Sciatic nerve (tissue), 2 donors: ENCODE data around the gene MNT. TPM values are rescaled to one million over a fixed set of nuclear protein-coding genes. Genes with fewer than 3 reads are reported as not detected.

Experiments used
- ATAC-seq: fragments of 200-7000 bp; cut with Tn5 transposase; one replicate; pipeline ENCODE4 v1.9.1; 2020; ENCODE audit warnings: mild to moderate bottlenecking, moderate library complexity
- DNase-seq: peaks from one replicate; pipeline ENCODE4 v3.0.0-alpha.2; 2020; ENCODE audit warnings: low spot score
- intact Hi-C: fragments of 100-400 bp; cut with DNase I; formaldehyde crosslinking; loops from one replicate; pipeline ENCODE4 v1.14.2; 2022
- total RNA-seq: library from RNA; stranded (reverse); fragmentation: NEBNext Ultra II Directional; extraction: Animal tissue kit (Norgen Biotek cat#: 25700); gene quantifications from one replicate; pipeline ENCODE4 v1.2.1, GENCODE V29; 2021
- donor health status: DM: no; HTN: no; CAD: no.
- donor health status: DM: no; HTN: no; CAD: no.

MNT gene
- total RNA-seq, 1 donor from 2014 or later, result 37.7 TPM

DNA sequence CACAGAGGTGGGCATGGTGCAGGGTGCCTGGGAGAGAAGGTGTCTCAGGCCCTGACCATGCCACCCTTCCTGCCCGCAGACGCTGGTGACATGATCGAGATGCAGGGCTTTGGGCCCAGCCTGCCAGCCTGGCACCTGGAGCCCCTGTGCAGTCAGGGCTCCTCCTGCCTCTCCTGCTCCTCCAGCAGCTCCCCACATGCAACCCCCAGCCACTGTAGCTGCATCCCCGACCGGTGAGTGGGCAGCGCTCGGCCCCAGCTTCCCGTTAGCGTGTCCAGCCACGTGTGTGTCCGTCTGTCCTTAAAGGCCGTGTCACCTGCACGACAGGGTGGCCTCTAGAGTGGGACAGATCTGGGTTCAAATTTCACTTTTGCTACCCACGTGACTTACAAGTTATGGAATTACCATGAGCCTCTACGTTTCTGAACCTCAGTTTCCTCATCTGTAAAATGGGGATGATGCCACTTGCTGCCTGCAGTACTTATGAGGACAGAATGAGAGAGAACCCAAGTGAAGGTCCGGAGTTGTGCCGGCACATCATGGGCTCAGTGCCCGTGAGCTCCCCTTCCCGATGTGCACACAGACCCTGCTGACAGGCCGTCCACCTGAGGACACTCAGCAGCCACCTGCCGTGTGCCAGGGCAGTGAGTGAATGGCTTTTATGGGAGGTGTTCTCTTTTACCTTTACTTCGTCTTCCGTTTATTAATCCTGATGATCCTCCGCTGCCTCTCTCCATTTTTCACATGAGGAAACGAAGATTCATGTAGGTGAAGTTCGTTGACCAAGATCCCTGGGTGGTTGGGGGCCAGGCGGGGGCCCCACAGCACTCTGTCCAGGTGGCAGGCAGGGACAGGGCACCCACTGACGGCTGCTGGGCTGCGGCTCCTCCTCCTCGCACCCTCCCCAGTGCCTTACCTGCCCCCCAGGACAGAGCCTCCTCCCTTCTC, 29.4 kb downstream of the MNT start:
- no peak for ATAC-seq
- intact Hi-C loops, result loop anchor here (5.0 kb wide), 1 partner anchor 216 kb away; no protein-coding TSS in a partner anchor
- no peak for DNase-seq

- intact Hi-C loops, result loop anchor here (5.0 kb wide), 1 partner anchor 217 kb away; no protein-coding TSS in a partner anchor
- no peak for DNase-seq
Observed at GRCh38 chr17:2370211-2370589, 30.7 kb downstream of the MNT start.

DNA sequence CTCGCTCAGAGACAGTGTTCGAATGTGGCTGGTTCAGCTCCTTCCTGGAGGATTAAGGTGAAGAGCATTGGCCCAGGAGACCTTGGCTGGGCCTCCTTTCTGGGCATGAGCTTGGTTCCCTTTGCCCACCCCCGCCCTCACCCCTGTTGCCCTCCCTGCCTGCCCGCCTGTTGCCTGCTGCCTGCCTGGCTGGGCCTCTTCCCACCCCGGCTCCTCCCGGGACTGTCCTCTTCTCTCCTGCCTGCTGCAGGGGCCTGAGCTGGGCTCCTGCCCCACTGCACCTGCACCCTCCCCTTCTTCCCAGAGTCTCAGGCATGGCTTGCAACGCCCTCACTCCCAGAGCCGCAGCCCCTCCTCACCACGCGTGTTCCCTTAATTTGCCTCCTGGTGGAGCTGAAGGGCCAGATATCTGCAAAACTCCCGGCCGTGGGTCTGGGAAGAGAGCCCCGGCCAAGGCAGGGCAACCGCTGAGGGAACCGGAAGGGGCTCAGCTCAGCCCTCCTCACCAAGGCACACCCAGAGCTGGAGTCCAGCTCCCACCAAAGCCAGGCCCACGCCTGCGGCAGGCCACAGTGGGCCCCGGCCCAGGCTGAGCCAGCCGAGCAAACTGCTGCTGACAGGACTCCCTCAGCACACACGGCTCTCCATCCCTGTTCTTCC, 31.2 kb downstream of the MNT start:
- intact Hi-C loops, result loop anchor here (5.0 kb wide), 1 partner anchor 218 kb away; no protein-coding TSS in a partner anchor
- ATAC-seq, result peak; percentile 19
- DNase-seq, result no peak

More at GRCh38 chr17:2370211-2370589, 30.7 kb downstream of the MNT start:
- ATAC-seq, result no peak

- ATAC-seq (no peak), DNase-seq (no peak)
- intact Hi-C loops, result no loop called here
Observed at GRCh38 chr17:2369039-2369438, 31.8 kb downstream of the MNT start.

DNA sequence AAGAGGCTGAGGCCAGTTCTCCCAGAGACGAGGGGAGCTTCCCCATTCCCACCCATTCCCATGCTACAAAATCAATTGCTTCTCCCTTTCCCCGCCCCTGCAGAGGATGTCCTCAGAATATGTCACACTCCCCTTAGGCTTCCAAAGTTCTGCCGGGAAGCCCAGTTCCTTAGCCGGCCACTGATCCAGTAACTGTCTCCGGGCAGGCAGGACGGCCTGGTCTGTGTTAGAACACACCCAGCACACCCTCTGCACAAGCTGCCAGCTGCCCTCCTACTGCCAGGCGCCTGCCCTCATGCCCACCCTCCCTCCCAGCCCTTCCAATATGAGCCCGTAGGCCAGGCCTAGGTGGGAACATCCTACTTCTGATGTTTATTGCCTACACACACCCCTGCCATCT, 32.5 kb downstream of the MNT start:
- intact Hi-C loops, result no loop called here
- no peak for DNase-seq
- ATAC-seq, result no peak

- ATAC-seq (no peak), DNase-seq (no peak)
- intact Hi-C loops, result no loop called here
Observed at GRCh38 chr17:2366747-2367494, 33.9 kb downstream of the MNT start.

GRCh38 chr17:2365132-2365531, 35.7 kb downstream of the MNT start:
- DNase-seq (no peak), ATAC-seq (no peak)
- intact Hi-C loops, result no loop called here

DNA sequence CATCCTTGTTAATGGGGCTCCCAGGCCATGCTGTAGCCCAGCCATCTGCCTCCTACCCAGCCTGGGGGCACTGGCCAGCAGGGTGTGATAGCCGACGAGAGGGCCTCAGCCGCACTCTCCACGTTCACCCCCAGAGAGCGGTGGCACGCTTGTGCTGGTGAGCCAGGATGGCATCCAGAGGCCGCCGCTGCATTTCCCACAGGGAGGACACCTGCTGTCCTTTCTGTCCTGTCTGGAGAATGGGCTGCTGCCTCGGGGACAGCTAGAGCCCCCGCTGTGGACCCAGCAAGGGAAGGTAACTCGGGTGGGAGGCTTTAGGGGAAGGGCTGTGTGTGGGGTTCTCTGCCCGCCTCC, 36.1 kb downstream of the MNT start:
- intact Hi-C loops, result no loop called here
- ATAC-seq (no peak), DNase-seq (no peak)

GRCh38 chr17:2363851-2364762, 36.8 kb downstream of the MNT start:
- no peak for DNase-seq
- ATAC-seq, result peak; percentile 65
- intact Hi-C loops, result no loop called here

- no peak for ATAC-seq
- DNase-seq, result no peak
- intact Hi-C loops, result no loop called here
Observed at GRCh38 chr17:2363318-2363717, 37.5 kb downstream of the MNT start.

DNA sequence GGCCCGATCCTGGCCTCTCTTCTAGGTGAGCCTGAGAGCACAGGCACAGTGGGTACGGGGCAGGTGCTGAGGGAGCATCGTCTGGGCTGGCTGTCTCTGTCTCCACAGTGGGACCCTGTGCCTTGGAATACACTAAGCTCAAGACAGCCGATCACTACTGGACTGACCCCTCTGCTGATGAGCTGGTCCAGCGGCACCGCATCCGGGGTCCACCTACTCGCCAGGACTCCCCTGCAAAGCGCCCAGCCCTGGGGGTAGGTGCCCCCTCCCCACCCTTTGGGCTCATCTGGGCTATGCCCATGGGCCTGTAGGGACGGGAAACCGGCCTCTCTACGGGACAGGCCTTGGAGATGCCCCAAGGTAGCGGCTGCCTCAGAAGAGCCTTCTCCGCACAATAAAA, 38.0 kb downstream of the MNT start:
- intact Hi-C loops, result no loop called here
- DNase-seq (no peak), ATAC-seq (no peak)

DNA sequence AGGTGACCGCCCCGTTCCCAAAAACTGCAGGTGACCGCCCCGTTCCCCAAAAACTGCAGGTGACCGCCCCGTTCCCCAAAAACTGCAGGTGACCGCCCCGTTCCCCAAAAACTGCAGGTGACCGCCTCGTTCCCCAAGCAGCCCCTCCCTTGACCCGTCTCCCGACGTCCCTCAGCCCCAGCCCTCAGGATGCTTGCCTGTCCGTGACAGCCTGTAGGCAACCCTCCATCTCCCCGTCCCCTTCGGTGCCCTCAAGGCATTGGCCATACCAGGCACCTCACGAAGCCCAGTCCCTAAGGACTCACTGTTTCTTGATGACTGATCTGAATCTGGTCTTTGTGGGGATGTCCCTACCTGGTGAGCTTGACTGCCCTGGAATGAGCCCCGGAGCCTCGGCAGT, 38.4 kb downstream of the MNT start:
- no peak for DNase-seq
- no peak for ATAC-seq
- intact Hi-C loops, result no loop called here

DNA sequence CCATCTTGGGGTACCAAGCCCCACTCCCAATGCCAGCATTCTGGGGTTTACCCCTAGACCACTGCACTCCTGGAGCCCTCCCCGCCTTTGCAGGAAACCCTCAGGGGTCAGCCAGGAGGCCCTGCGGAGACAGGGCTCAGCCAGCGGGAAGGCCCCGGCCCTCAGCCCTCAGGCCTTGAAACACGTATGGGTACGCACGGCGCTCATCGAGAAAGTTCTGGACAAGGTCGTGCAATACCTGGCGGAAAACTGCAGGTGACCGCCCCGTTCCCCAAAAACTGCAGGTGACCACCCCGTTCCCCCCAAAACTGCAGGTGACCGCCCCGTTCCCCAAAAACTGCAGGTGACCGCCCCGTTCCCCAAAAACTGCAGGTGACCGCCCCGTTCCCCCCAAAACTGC, 38.8 kb downstream of the MNT start:
- intact Hi-C loops, result no loop called here
- DNase-seq, result no peak
- no peak for ATAC-seq

GRCh38 chr17:2361010-2361760, 39.7 kb downstream of the MNT start:
- ATAC-seq (no peak), DNase-seq (no peak)
- intact Hi-C loops, result no loop called here

- no peak for DNase-seq
- ATAC-seq, result no peak
- intact Hi-C loops, result no loop called here
Observed at GRCh38 chr17:2357931-2358434, 42.9 kb downstream of the MNT start.

DNA sequence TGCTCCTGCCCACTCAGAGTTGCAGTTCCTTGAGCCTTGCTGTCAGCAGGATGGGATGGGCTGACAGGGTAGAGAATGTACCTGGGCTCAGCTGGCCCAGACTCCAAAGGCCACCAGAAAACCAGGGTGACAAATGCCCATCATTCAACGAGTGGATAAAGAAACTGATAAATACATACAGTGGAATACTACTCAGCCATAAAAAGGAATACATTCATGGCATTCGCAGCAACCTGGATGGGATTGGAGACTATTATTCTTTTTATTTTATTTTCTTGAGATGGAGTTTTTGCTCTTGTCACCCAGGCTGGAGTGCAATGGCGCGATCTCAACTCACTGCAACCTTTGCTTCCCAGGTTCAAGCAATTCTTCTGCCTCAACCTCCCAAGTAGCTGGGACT, 43.6 kb downstream of the MNT start:
- DNase-seq (no peak), ATAC-seq (no peak)
- intact Hi-C loops, result no loop called here

- intact Hi-C loops, result no loop called here
- no peak for ATAC-seq
- DNase-seq, result no peak
Observed at GRCh38 chr17:2354311-2354710, 46.5 kb downstream of the MNT start.

GRCh38 chr17:2351269-2351668, 49.6 kb downstream of the MNT start:
- no peak for DNase-seq
- ATAC-seq, result no peak
- intact Hi-C loops, result no loop called here
